DMS114 treated with DMSO at 0.1 percent for 48 hours (cell line): ENCODE results near the gene SMIM29.

Experiments used
- DNase-seq: peaks from one replicate; lab custom pipeline; 2025; ENCODE audit not compliant: unreplicated experiment; lab: John Stamatoyannopoulos, UW

SMIM29 gene

GRCh38 chr6:34227761-34228421 is 20.9 kb downstream of the SMIM29 start:
- no peak for DNase-seq

DNA sequence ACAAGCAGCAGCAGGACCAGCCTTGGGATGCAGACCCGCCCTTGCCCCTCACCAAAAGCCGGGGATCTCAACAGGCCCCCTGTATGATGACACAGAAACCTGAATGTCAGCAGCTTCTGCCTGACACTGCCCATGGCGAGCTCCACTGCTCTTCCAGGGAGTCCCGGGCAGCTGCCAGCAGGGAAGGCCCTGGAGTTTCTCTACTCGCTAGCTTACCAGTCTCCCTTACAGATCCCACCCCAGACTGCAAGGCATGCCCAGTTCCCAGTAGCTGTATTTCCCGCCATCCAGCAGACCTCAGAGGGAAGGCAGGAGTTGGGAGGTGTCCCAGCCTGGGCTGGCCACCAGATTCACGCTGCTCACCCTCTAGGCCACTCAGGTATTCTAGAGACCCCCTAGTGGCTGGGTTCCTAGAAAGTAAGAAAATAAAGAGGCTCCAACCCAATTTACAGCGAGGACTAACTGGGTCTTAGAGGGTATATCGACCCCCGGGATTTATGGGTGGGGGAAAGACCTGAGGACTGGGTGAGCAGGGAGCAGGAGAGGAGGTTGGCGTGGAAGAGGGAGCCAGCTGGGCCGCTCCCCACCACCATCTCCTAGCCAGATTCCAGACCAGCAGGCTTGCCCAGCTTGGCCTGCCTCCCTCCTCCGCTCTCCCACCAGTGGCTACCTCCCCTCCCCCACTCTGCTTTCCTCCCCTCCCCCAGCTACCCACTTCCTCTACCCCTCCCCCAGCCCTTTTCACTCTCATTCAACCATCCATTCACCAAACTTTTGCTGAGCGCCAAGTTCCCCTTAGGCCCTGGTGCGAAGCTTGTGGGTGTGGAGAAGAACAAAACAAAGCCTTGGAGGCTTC is 21.8 kb downstream of the SMIM29 start:
- DNase-seq = no peak

GRCh38 chr6:34226066-34226465 is 22.7 kb downstream of the SMIM29 start:
- DNase-seq = no peak

DNA sequence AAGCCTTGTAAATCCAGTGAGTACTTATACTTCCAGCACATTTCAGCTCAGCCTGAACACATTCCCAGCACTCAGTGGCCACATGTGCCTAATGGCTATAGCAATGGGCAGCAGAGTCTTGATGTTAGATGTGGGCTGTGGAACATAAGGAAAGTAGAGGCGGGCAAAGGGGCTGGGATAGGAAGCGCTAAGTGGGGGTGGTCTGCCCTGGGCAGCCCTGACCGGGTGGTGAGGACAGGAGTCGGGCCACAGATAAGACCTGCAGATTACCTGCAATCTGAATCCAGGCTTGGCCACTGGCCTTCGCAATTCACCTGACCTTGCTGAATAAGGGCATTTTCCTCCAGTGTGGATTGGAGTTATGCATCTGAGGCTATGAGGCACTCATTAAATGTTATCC is 23.3 kb downstream of the SMIM29 start:
- no peak for DNase-seq

DNA sequence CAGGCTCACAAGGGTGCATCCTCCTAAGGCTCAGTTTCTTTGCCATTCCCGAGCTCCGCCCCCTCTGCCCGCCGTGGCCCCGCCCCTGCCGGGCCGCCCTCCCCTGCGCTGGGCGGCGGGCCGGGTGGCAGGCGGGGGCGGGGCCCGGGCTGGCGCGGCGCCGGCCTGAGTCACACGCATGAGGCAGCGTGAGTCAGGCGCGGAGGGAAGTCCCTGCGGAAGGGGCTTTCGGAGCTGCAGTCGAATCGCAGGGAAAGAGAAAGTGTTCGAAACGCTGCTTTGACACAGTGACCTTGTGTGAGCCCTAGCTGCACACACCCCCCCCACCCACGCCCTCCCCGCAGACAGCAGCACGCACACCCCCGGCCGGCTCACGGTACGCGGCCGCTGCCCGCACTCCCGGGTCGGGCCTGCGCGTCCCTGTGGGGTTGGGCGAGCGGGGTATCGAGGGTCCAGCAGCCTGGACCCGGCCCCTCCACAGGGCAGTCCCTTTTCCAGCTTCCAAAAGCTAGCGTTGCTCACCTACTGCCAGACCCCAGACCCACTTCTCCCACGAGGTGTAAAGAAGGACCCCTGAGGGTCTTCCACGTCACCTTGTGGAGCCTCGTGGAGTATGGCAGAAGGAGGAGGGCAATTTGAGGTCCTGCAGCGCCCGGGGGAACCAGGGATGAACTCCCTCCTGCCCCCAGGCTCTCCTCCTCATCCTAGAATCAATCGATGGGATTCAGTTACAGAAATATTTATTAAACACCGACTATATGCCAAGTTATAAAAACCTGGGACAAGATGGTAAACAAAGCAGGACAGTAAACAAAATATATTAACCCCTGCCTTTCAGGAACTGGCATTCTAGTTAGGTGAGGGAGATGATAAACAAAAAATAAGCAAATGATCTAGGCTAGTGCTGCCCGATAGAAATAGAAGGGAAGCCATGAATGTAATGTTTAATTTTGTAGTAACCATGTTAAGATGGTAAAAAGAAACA is 24.6 kb downstream of the SMIM29 start:
- DNase-seq = peak; percentile 79

- DNase-seq = no peak
Measured at GRCh38 chr6:34223381-34223955, 25.3 kb downstream of the SMIM29 start.

DNA sequence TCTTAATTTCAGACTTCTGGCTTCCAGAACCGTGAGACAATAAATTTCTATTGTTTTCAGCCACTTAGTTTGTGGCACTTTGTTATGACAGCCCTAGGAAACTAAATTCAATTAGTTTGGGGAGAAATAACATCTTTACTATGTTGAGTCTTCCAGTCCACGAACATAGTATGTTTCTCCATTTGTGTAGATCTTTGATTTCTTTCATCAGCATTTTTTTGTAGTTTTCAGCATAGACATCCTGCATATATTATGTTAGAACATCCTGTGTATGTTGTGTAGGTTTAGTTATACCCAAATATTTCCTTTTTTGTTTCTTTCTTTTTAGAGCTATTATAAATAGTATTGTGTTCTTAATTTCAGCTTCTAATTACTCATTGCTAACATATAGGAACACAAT is 30.1 kb downstream of the SMIM29 start:
- no peak for DNase-seq

- DNase-seq = no peak
Measured at GRCh38 chr6:34213772-34214171, 35.0 kb downstream of the SMIM29 start.

GRCh38 chr6:34207695-34208443 is 40.9 kb downstream of the SMIM29 start:
- DNase-seq = no peak

- DNase-seq = no peak
Measured at GRCh38 chr6:34206726-34207125, 42.1 kb downstream of the SMIM29 start.

- no peak for DNase-seq
Measured at GRCh38 chr6:34205916-34206315, 42.9 kb downstream of the SMIM29 start.

DNA sequence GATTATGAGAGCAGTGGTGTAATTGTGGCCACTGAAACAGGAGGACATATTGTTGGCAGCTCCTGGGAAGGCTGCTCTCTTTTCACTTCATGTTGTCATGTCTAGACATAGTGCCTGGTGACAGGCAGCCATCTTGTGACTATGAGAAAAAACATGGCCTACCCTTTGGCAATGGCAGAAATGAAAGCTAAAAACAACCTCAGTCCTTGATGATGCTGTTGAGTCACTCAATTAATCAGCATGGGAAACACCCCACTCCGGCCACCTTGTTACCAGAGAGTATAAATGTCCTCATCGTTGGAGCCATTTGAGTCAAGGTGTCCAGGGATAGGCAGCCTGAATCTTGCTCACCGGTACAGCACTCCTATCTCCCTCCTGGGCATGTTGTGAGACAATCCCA is 43.3 kb downstream of the SMIM29 start:
- DNase-seq = no peak

- DNase-seq = no peak
Measured at GRCh38 chr6:34204693-34205092, 44.1 kb downstream of the SMIM29 start.

DNA sequence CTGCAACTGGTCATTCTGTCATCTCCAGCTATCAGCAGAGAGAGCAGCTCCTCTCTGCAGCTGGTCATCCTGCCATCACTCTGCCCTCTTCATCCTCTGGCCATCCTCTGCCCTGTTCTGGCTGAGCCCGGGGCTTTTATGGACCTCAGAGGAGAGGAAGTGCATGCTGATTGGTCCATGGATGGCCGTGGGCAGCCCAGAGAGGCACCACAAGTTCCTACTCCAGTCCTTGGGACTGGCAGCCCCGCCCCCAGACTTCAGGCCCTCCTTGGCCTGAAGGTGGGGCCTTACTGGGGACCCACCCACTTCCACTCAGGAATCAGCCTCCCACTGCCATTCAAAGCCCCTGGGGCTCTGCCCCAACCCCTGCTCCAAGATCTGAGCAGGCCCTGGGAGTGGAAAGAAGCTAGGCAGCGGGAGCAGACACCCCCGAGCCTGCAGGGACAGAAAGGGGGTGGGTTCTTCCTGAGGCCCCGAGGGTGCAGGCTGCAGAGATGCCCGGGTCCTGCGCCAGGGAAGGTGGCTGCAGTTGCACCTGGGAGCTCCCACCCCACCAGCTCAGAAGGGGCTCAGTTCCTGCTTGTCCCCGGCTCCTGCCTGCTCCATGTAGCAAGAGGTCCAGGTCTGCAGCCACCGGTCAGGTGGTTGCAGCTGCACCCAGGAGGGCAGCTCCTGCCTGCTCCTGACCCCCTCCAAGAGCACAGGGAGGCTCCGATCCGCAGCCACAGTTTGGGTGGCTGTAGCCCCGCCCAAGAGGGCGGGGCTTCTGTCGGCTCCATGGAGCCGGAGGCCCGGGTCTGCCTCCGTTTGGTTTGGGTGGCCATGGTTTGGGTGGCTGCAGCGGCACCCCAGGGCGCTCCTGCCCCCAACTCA is 46.2 kb downstream of the SMIM29 start:
- no peak for DNase-seq

GRCh38 chr6:34201455-34202107 is 47.2 kb downstream of the SMIM29 start:
- DNase-seq = no peak

DNA sequence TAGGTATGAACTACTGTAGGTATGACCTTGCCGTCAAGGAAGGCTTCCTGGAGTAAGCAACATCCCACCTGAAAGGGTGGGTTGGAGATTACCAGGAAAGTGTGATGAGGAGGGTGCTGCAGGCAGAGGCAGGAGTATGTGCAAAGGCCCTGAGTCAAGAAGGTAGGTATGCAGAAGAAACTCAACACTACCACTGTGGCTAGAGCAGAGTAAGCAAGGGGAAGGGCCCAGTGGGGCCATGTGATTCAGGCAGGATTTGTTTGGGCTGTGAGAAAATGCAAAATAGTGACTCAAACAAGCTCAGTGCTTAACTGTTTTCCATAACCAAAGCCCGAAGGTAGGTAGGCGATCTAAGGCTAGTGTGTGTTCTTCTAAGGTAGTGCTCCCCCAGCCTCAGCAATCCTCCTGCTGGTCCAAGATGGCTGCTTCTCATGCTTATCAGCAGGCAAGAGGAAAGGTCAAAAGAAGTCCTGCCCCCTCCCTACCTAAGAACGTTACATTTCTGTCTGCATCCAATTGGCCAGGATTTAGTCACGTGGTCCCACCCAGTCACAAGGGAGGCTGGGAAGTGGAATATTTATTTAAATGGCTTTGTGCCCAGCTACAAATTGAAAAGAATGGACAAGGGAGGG is 48.4 kb downstream of the SMIM29 start:
- no peak for DNase-seq

GRCh38 chr6:34196833-34197195 is 52.0 kb downstream of the SMIM29 start:
- DNase-seq = no peak
